ENCODE measurements around the gene GJA4.

The GJA4 gene

DNA sequence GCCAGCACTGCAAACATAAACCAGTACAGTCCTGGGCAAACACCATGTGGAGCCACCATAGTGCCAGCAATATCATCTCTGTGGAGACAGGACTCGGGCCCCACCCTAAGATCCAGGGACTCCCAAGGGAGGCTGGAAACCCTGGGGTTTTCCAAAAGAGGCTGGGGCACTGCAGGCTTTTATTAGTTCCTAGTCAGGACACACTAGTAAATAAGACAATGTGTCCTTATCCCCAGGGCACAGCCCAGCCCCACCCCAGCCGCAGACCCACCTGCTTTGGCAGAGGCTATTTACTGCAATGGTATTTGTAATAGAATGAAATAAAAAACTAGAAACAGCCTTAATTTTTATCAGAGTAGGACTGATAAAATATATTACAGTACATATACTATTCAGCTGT is 12.3 kb upstream of the GJA4 start:
- DNase-seq (ENCODE audit: low read depth), result no peak
- H3K4me3 ChIP-seq (ENCODE audit: low read depth, low read length), result no peak overlapping the region
- TF ChIP-seq POLR2A (IDR thresholded peaks at IDR 0.05; ENCODE audit: extremely low read depth, insufficient read length), result no peak
- TF ChIP-seq, protein P1, sequence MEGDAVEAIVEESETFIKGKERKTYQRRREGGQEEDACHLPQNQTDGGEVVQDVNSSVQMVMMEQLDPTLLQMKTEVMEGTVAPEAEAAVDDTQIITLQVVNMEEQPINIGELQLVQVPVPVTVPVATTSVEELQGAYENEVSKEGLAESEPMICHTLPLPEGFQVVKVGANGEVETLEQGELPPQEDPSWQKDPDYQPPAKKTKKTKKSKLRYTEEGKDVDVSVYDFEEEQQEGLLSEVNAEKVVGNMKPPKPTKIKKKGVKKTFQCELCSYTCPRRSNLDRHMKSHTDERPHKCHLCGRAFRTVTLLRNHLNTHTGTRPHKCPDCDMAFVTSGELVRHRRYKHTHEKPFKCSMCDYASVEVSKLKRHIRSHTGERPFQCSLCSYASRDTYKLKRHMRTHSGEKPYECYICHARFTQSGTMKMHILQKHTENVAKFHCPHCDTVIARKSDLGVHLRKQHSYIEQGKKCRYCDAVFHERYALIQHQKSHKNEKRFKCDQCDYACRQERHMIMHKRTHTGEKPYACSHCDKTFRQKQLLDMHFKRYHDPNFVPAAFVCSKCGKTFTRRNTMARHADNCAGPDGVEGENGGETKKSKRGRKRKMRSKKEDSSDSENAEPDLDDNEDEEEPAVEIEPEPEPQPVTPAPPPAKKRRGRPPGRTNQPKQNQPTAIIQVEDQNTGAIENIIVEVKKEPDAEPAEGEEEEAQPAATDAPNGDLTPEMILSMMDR (IDR thresholded peaks at IDR 0.05; ENCODE audit: low read depth, low read length), result no peak
- TF ChIP-seq, protein P2, sequence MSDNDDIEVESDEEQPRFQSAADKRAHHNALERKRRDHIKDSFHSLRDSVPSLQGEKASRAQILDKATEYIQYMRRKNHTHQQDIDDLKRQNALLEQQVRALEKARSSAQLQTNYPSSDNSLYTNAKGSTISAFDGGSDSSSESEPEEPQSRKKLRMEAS (IDR thresholded peaks at IDR 0.05; ENCODE audit: low read depth, low read length), result no peak
- TF ChIP-seq MYC (IDR thresholded peaks at IDR 0.05; ENCODE audit: low read depth, low read length), result no peak

DNA sequence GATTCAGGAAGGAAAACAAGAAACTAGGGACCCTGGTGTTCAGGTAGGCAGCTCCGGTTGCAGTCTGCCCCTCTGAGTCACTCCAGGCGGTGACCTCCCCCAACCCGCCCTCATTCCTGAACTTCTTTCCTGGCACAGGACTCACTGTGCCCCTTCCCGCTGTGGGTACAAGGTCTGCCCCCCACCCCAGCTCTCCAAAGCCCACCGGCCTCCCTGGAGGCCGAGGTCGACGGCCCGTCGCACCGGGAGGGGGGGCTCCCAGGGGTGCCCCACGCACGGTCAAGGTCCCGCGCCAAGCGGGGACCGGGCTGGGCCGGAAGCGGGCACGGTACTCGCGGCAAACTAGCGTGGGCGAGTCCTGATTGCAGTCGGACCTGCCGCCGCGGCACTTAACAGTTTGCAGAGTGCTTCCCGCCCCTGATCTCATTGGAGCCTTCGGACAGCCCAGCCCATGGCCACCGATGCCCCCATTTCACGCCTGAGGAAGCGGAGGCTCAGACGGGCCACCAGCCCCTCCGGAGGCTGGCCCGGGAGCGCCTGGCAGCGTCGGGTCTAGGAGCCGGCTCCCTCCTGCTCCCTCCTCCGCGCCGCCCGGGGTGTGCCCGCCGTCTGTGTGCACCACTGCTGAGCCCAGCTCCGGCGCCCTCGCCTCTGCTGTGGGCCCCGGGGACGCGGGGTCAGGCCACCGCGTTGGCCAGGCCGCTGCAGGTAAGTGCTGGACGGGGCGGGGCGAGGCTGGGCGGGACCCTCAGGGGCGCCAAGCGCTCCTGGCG is 11.5 kb upstream of the GJA4 start, which contains the start of gene GJB3:
Gene GJB3, plus strand, starts transcription at position 144 of the 773 bp plus-strand sequence. CDS start 3,549 bp downstream, outside the sequence.
- no peak within 1 kb of the TSS for H3K4me3 ChIP-seq (ENCODE audit: low read depth, low read length)
- TF ChIP-seq POLR2A (IDR thresholded peaks at IDR 0.05; ENCODE audit: extremely low read depth, insufficient read length) (no peak), MYC (IDR thresholded peaks at IDR 0.05; ENCODE audit: low read depth, low read length) (no peak)
- TF ChIP-seq, protein P1 (IDR thresholded peaks at IDR 0.05; ENCODE audit: low read depth, low read length), result no peak
- TF ChIP-seq, protein P2 (IDR thresholded peaks at IDR 0.05; ENCODE audit: low read depth, low read length), result no peak
- peak; percentile 8 for DNase-seq (ENCODE audit: low read depth)

DNA sequence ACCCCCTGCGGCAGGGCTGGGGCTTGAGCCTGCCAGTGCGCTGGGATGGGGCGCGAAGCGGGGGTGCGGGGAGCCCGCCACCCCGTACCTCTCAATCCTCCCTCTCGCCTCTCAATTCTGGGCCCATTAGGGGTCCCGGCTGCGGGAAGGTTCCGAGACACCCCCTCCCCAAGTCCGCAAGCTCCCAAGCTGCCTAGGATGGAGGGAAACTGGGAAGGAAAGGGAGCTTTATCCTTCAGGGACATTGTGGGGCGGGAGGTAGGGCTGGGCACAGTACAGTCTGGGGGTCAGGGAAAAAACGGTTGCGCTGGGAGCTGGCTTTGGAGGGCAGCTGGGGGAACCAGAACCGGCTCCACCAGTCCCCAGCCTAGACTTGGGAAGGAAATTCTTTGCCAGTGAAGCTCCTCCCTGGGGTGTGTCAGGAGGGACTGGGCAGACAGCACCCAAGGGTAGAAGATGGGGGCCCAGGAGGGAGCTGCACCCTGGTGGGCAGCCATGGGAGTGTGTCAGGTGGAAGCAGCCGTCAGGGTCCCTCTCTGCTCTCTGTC is 10.9 kb upstream of the GJA4 start:
- no peak overlapping the region for H3K4me3 ChIP-seq (ENCODE audit: low read depth, low read length)
- no peak for DNase-seq (ENCODE audit: low read depth)
- TF ChIP-seq MYC (IDR thresholded peaks at IDR 0.05; ENCODE audit: low read depth, low read length), result no peak
- TF ChIP-seq, protein P2 (IDR thresholded peaks at IDR 0.05; ENCODE audit: low read depth, low read length), result no peak

DNA sequence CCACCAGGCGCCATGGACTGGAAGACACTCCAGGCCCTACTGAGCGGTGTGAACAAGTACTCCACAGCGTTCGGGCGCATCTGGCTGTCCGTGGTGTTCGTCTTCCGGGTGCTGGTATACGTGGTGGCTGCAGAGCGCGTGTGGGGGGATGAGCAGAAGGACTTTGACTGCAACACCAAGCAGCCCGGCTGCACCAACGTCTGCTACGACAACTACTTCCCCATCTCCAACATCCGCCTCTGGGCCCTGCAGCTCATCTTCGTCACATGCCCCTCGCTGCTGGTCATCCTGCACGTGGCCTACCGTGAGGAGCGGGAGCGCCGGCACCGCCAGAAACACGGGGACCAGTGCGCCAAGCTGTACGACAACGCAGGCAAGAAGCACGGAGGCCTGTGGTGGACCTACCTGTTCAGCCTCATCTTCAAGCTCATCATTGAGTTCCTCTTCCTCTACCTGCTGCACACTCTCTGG is 8.0 kb upstream of the GJA4 start:
- no peak overlapping the region for H3K4me3 ChIP-seq (ENCODE audit: low read depth, low read length)
- TF ChIP-seq, protein P1 (IDR thresholded peaks at IDR 0.05; ENCODE audit: low read depth, low read length), result no peak
- peak; percentile 30 for DNase-seq (ENCODE audit: low read depth)

DNA sequence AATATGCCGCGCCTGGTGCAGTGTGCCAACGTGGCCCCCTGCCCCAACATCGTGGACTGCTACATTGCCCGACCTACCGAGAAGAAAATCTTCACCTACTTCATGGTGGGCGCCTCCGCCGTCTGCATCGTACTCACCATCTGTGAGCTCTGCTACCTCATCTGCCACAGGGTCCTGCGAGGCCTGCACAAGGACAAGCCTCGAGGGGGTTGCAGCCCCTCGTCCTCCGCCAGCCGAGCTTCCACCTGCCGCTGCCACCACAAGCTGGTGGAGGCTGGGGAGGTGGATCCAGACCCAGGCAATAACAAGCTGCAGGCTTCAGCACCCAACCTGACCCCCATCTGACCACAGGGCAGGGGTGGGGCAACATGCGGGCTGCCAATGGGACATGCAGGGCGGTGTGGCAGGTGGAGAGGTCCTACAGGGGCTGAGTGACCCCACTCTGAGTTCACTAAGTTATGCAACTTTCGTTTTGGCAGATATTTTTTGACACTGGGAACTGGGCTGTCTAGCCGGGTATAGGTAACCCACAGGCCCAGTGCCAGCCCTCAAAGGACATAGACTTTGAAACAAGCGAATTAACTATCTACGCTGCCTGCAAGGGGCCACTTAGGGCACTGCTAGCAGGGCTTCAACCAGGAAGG is 7.4 kb upstream of the GJA4 start:
- TF ChIP-seq POLR2A (IDR thresholded peaks at IDR 0.05; ENCODE audit: extremely low read depth, insufficient read length), result no peak
- no peak for TF ChIP-seq MYC (IDR thresholded peaks at IDR 0.05; ENCODE audit: low read depth, low read length)
- TF ChIP-seq, protein P1 (IDR thresholded peaks at IDR 0.05; ENCODE audit: low read depth, low read length), result no peak
- TF ChIP-seq, protein P2 (IDR thresholded peaks at IDR 0.05; ENCODE audit: low read depth, low read length), result no peak
- no peak for DNase-seq (ENCODE audit: low read depth)
- no peak overlapping the region for H3K4me3 ChIP-seq (ENCODE audit: low read depth, low read length)

DNA sequence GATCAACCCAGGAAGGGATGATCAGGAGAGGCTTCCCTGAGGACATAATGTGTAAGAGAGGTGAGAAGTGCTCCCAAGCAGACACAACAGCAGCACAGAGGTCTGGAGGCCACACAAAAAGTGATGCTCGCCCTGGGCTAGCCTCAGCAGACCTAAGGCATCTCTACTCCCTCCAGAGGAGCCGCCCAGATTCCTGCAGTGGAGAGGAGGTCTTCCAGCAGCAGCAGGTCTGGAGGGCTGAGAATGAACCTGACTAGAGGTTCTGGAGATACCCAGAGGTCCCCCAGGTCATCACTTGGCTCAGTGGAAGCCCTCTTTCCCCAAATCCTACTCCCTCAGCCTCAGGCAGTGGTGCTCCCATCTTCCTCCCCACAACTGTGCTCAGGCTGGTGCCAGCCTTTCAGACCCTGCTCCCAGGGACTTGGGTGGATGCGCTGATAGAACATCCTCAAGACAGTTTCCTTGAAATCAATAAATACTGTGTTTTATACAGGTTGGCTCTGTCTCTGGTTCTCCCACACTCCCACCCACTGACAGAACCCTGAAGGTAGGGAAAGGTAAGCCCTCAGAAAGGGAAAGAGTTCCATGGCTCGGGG is 6.8 kb upstream of the GJA4 start:
- TF ChIP-seq, protein P1 (IDR thresholded peaks at IDR 0.05; ENCODE audit: low read depth, low read length), result no peak
- TF ChIP-seq, protein P2 (IDR thresholded peaks at IDR 0.05; ENCODE audit: low read depth, low read length), result no peak
- TF ChIP-seq MYC (IDR thresholded peaks at IDR 0.05; ENCODE audit: low read depth, low read length) (no peak), POLR2A (IDR thresholded peaks at IDR 0.05; ENCODE audit: extremely low read depth, insufficient read length) (no peak)
- no peak overlapping the region for H3K4me3 ChIP-seq (ENCODE audit: low read depth, low read length)
- DNase-seq (ENCODE audit: low read depth), result no peak

Data from NB4 (cell line).